VCaP (cell line): ENCODE data around the gene FAM171A2.
"Not testable (repeated sequence)": the region's sequence is repeated elsewhere in the genome, so short reads cannot be mapped to it uniquely, and the experiment has no call there.

Experiments used
- H3K27ac ChIP-seq: fragments of 450-650 bp; 2 replicates; pipeline ENCODE4 v1.5.1; 2017
- TF ChIP-seq, protein P1 (sequence below): fragments of 450-650 bp; conservative IDR thresholded peaks from 2 replicates; pipeline ENCODE4 v1.5.1; 2017; ENCODE audit warnings: mild to moderate bottlenecking, moderate library complexity

The FAM171A2 gene

DNA sequence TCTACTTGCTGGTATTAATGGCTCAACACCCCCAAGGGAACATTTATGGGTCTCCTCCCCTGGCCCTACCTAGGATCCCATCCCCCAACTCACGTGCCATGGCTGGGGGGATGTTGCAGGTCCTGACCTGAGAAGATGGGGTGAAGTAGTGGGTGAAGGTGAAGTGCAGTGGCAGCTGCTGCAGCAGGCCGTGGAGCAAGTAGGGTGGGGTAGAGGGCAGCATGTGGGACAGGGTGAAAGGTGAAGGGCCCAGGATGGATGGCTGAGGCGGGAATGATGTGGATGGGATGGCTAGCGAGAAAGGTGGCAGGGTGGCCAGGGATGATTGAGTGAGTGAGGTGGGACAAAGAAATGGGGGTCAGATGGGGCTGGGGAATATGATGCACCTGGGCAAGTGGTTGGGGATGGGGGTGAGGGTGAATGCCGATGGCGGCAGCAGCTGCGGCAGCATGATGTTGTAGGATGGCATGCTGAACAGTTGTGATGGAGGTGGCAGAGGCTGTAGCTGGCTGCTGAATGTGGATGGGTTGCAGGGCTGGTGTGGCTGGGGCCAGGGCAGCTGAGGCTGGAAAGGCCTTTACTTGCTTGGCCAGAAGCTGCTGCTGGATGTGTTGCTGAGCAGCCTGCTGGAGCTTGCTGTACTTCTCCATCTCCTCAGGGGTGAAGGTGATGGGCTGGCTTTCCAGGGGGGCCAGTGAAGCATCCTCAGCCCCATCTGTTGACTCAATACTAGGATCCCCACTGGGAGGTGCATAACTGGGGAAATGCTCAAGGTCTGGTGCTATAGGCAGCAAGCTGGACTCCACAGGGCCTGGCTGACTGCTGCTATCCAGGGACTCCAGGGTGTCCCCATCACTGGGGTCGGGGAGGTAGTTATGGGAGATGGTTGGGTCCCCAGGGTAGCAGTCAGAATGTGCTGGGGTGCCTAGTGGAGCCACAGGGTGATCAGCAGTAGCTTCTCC, 34.1 kb upstream of the FAM171A2 start:
- TF ChIP-seq, protein P1, sequence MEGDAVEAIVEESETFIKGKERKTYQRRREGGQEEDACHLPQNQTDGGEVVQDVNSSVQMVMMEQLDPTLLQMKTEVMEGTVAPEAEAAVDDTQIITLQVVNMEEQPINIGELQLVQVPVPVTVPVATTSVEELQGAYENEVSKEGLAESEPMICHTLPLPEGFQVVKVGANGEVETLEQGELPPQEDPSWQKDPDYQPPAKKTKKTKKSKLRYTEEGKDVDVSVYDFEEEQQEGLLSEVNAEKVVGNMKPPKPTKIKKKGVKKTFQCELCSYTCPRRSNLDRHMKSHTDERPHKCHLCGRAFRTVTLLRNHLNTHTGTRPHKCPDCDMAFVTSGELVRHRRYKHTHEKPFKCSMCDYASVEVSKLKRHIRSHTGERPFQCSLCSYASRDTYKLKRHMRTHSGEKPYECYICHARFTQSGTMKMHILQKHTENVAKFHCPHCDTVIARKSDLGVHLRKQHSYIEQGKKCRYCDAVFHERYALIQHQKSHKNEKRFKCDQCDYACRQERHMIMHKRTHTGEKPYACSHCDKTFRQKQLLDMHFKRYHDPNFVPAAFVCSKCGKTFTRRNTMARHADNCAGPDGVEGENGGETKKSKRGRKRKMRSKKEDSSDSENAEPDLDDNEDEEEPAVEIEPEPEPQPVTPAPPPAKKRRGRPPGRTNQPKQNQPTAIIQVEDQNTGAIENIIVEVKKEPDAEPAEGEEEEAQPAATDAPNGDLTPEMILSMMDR = no peak
- no peak overlapping the region for H3K27ac ChIP-seq

DNA sequence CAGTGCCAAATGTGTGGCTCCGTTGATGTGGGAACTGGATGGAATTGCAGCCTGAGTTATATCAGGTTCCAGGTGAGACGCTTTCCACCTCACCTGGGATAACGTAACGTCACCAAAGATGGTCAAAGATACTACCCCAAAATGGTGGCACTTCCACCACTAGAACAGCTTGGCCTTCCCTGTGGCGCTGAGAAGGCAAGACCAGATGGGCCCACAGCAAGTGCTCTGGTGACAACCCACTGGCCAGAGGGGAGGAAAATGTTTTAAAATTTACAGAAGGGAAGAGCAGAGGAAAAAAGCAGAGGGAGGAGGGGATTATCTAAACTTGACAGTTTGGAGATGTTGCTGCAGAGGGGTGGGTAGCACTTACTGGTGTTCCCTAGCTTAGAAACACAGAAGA, 33.3 kb upstream of the FAM171A2 start:
- TF ChIP-seq, protein P1 = no peak
- no peak overlapping the region for H3K27ac ChIP-seq

DNA sequence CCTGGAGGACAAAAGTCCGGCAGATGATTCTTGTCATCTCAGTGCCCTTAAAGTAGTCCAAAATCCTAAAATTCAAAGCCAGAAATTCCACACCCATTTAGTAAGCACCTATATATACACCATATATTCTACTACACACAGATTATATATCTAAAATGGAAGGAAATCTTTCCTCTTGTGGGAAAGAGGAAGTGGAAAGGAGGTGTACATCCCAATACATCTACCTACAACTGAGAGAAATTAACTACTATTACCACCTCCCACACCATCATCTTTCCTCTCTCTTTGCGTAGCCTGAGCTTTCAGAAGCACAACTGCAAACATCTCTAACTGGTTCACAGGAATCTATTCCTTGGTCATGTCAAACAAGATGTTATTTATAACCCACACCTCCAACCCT, 31.2 kb upstream of the FAM171A2 start:
- TF ChIP-seq, protein P1 = no peak
- H3K27ac ChIP-seq = no peak overlapping the region

DNA sequence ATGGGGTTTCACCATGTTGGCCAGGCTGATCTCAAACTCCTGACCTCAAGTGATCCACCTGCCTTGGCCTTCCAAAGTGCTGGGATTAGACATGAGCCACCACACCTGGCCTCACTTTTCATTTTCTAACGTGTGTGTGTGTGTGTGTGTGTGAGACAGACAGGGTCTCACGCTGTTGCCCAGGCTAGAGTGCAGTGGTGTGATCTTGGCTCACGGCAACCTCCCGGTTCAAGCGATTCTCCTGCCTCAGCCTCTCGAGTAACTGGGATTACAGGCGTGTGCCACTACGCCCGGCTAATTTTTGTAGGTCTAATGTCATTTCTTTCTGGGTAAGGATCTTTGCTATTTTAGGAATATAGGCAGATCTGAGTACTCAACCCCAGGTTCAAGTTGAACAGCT, 30.5 kb upstream of the FAM171A2 start:
- H3K27ac ChIP-seq = not testable (repeated sequence)

DNA sequence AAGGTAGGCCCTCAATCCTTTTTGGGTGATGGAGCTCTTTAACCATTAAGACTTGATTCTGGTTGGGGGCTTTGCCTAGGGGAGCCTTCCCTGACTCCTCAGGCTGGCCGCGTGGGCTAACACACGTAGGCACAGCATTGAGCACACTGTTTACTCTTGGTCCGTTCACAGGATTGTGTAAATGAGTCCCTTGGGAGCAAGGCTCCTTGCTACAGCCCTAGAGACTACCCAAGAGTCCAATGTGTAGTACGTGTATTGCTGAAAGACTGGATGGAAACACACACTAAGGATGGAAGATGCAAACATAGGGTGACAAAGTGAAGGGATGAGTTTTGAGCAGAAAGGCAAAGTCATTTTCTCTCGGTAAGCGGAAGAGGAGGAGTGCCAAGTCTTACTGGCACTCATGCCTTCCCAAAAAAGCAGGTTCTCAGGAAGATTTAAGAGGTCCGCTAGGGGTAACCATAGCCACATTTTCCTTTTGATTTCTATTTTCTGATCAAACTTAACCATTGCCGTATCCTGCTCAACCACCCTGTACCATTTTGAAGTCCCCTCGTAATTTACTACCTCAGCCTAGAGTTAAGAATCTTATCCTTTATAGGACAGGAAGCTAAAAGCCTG, 26.7 kb upstream of the FAM171A2 start:
- TF ChIP-seq, protein P1 = no peak
- no peak overlapping the region for H3K27ac ChIP-seq

DNA sequence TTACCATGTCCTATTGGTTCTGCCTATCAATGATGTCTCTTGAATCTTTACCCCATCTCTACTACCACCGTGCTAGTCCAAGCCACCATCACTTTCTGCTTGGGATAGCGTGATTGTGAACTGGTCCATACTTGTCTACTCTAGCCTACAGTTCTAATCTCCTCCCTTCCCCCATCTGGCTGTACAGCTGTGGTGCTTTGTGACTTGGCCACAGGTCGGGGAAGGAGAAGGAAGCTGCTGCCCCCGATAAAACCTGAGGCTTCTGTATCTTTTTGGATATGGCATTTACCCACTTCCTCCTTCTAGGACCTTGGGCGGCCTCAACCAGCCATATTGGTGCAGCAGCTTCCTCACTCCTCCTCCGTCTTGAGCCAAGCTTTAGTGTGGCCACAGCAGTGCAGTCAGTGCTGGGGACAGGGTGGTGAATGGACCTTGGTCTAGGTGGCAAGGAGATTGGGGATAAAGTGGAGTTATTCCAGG, 26.1 kb upstream of the FAM171A2 start:
- H3K27ac ChIP-seq = no peak overlapping the region

DNA sequence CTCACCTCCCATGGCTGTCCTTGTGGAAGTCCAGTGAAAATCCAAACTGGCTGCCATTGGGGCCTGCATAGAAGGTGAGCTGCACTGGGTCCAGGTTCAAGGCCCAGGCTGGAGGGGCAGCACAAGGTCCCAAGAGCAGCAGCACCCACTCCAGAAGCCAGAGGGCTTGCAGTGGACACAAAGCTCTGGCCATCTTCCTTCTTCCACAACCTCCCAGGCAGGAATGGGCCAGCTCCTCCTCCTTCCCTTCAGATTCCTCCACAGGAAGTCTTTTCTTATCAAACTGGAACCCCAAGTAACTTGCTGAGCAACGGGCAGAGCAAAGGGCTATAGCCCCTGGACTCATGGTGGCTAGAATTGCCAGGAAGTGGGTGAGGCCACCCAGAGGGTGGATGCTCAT, 25.6 kb upstream of the FAM171A2 start, which contains the start of gene ITGA2B:
TSS of gene ITGA2B (minus strand) at position 369 of the 400 bp plus-strand sequence. CDS start at position 193, 176 bp downstream.
- TF ChIP-seq, protein P1 = no peak
- H3K27ac ChIP-seq = no peak within 1 kb of the TSS

More for the DNA sequence above, 26.1 kb upstream of the FAM171A2 start:
- TF ChIP-seq, protein P1 = no peak
